Effector CD8-positive, alpha-beta T cell (primary cell): ENCODE measurements around the gene DRD1.

Source experiments
- DNase-seq: peaks from one replicate; lab custom pipeline; 2025; lab: John Stamatoyannopoulos, UW
- total RNA-seq, 4 experiments: gene quantifications; one replicate each; lab custom pipeline; 2026; lab: John Stamatoyannopoulos, UW

DRD1 gene
- 0 reads per million in 4 experiments for total RNA-seq

GRCh38 chr5:175444060-175444904 lies at the start of gene DRD1:
DRD1 (minus strand) TSS chr5:175444182; CDS start chr5:175443099, 1,083 bp downstream.
- peak; percentile 5 for DNase-seq

GRCh38 chr5:175493726-175494125 lies 49.7 kb upstream of the DRD1 start:
- DNase-seq, result no peak

- no peak for DNase-seq
Measured at GRCh38 chr5:175493260-175493659, 49.3 kb upstream of the DRD1 start.

- no peak for DNase-seq
Measured at GRCh38 chr5:175491223-175491622, 47.2 kb upstream of the DRD1 start.

- no peak for DNase-seq
Measured at GRCh38 chr5:175489693-175490443, 45.9 kb upstream of the DRD1 start.

- no peak for DNase-seq
Measured at GRCh38 chr5:175487514-175488222, 43.7 kb upstream of the DRD1 start.

- DNase-seq, result no peak
Measured at GRCh38 chr5:175485631-175486030, 41.6 kb upstream of the DRD1 start.

GRCh38 chr5:175484829-175485228 lies 40.8 kb upstream of the DRD1 start:
- DNase-seq, result no peak

GRCh38 chr5:175484322-175484721 lies 40.3 kb upstream of the DRD1 start:
- DNase-seq, result no peak

GRCh38 chr5:175483337-175483736 lies 39.4 kb upstream of the DRD1 start:
- no peak for DNase-seq

GRCh38 chr5:175479125-175479881 lies 35.3 kb upstream of the DRD1 start:
- no peak for DNase-seq

- DNase-seq, result peak; percentile 50
Measured at GRCh38 chr5:175478384-175479124, 34.6 kb upstream of the DRD1 start, which contains the start of gene SFXN1. SFXN1 (plus strand) TSS chr5:175478560; CDS start chr5:175492104, 13,544 bp downstream.

GRCh38 chr5:175478008-175478383 lies 34.0 kb upstream of the DRD1 start:
- no peak for DNase-seq

- DNase-seq, result no peak
Measured at GRCh38 chr5:175477440-175477839, 33.5 kb upstream of the DRD1 start.

- no peak for DNase-seq
Measured at GRCh38 chr5:175475248-175475647, 31.3 kb upstream of the DRD1 start.

- DNase-seq, result no peak
Measured at GRCh38 chr5:175472378-175472777, 28.4 kb upstream of the DRD1 start.

GRCh38 chr5:175471628-175472027 lies 27.6 kb upstream of the DRD1 start:
- no peak for DNase-seq

- DNase-seq, result no peak
Measured at GRCh38 chr5:175471196-175471595, 27.2 kb upstream of the DRD1 start.

GRCh38 chr5:175470781-175471180 lies 26.8 kb upstream of the DRD1 start:
- DNase-seq, result no peak

GRCh38 chr5:175469916-175470315 lies 25.9 kb upstream of the DRD1 start:
- no peak for DNase-seq

GRCh38 chr5:175468892-175469291 lies 24.9 kb upstream of the DRD1 start:
- no peak for DNase-seq
